Panc1 (cell line): ENCODE results near the gene SORCS1. TPM values are rescaled to one million over a fixed set of nuclear protein-coding genes. Genes with fewer than 3 reads are reported as not detected.

Experiments
- ATAC-seq: fragments of 200-7000 bp; cut with Tn5 transposase; 2 replicates; pipeline ENCODE4 v1.9.1; 2020; ENCODE audit warnings: mild to moderate bottlenecking, moderate library complexity
- BruUV-seq: library from RNA; stranded (reverse); fragments of 400-500 nt; replicated peaks from 2 replicates; lab custom pipeline; 2021; lab: Mats Ljungman, UMichigan
- CTCF ChIA-PET: fragments of 300-600 bp; sonication (Branson Sonifier 250); formaldehyde crosslinking; loops from one replicate; lab custom pipeline; 2022; ENCODE audit warnings: antibody characterized with exemption; lab: Charles Lee
- POLR2A ChIA-PET: fragments of 300-600 bp; sonication (Branson Sonifier 250); formaldehyde crosslinking; loops from one replicate; lab custom pipeline; 2022; ENCODE audit warnings: antibody characterized with exemption; lab: Charles Lee
- DNase-seq: peaks from one replicate; pipeline ENCODE4 v3.0.0-alpha.2; 2010; ENCODE audit warnings: low read depth, low spot score
- H3K27ac ChIP-seq: 2 replicates; pipeline ENCODE4 v1.5.1; 2011; ENCODE audit warnings: mild to moderate bottlenecking, low read length, inconsistent platforms
- H3K27me3 ChIP-seq: fragments of 200-500 bp; sonication (Bioruptor generic); 2 replicates; pipeline ENCODE4 v1.6.0; 2014; ENCODE audit warnings: low read length, inconsistent platforms; ENCODE audit not compliant: control insufficient read depth, insufficient read depth
- H3K36me3 ChIP-seq: fragments of 200-500 bp; sonication (Bioruptor generic); 2 replicates; pipeline ENCODE4 v1.5.1; 2014; ENCODE audit warnings: inconsistent platforms, mild to moderate bottlenecking, low read length, moderate library complexity; ENCODE audit not compliant: control insufficient read depth, insufficient read depth
- H3K4me1 ChIP-seq: 2 replicates; pipeline ENCODE4 v1.5.1; 2011; ENCODE audit warnings: inconsistent platforms, mild to moderate bottlenecking, low read length, moderate library complexity; ENCODE audit not compliant: control insufficient read depth, insufficient read depth
- H3K4me3 ChIP-seq, 2 experiments: 2 replicates each; pipeline ENCODE4 v1.5.1; 2011 to 2012; ENCODE audit warnings: low read depth in 2 of 2, low read length in 2 of 2, mild to moderate bottlenecking in 2 of 2, inconsistent platforms in 1 of 2, moderate library complexity in 1 of 2
- H3K9me3 ChIP-seq: fragments of 200-500 bp; sonication (Bioruptor generic); 2 replicates; pipeline ENCODE4 v1.5.1; 2014; ENCODE audit warnings: low read depth, mild to moderate bottlenecking, inconsistent platforms, low read length, moderate library complexity; ENCODE audit not compliant: control insufficient read depth, insufficient read depth
- CTCF ChIP-seq: fragments of 450-650 bp; IDR thresholded peaks from 2 replicates; pipeline ENCODE4 v1.5.1; 2017; ENCODE audit warnings: mild to moderate bottlenecking
- REST ChIP-seq, 2 experiments: IDR thresholded peaks; 2 replicates each; pipeline ENCODE4 v1.6.1; 2011 to 2012; ENCODE audit warnings: low read depth in 2 of 2, control low read depth in 1 of 2, low read length in 1 of 2, mild to moderate bottlenecking in 1 of 2, moderate library complexity in 1 of 2; ENCODE audit not compliant: insufficient read depth in 1 of 2
- SIN3A ChIP-seq: IDR thresholded peaks from 2 replicates; pipeline ENCODE4 v1.6.1; 2012; ENCODE audit warnings: low read depth, mild to moderate bottlenecking, low read length, moderate library complexity, borderline replicate concordance; ENCODE audit not compliant: insufficient read depth
- TCF7L2 ChIP-seq: IDR thresholded peaks from 2 replicates; pipeline ENCODE4 v1.6.1; 2011; ENCODE audit warnings: mild to moderate bottlenecking, low read depth, low read length, inconsistent platforms
- in situ Hi-C: cut with HindIII; loops from 2 replicates; pipeline ENCODE4 v1.10.0; 2016; ENCODE audit warnings: low sequenced_read_pairs, low pct_unique_long_range_greater_than_20kb
- intact Hi-C: fragments of 100-400 bp; cut with micrococcal nuclease; formaldehyde crosslinking; loops from one replicate; pipeline ENCODE4 v1.10.0; 2022; ENCODE audit not compliant: unreplicated experiment
- total RNA-seq: library from RNA; stranded (reverse); gene quantifications from one replicate; pipeline ENCODE4 v1.2.1, GENCODE V29; 2021; ENCODE audit not compliant: unreplicated experiment

The SORCS1 gene
- total RNA-seq, 1 experiment from 2014 or later = not detected

- DNase-seq = no peak
These were observed 7.4 kb downstream of the SORCS1 start for GRCh38 chr10:107157071-107157470.

GRCh38 chr10:107152087-107152486, 12.4 kb downstream of the SORCS1 start:
- in situ Hi-C loops = no loop called here
- no peaks in the 10 kb centered on the region for H3K36me3 ChIP-seq
- POLR2A ChIA-PET = no interaction called here
- H3K27ac ChIP-seq = no peak overlapping the region
- H3K4me1 ChIP-seq = no peaks in the 10 kb centered on the region
- intact Hi-C loops = no loop called here
- no peak overlapping the region for H3K4me3 ChIP-seq
- H3K27me3 ChIP-seq = no peaks in the 10 kb centered on the region
- no TSS peak for BruUV-seq
- DNase-seq (no peak), ATAC-seq (no peak)
- H3K9me3 ChIP-seq = no peaks in the 10 kb centered on the region
- CTCF ChIA-PET = no interaction called here
- TF ChIP-seq REST (IDR thresholded peaks at IDR 0.05; ENCODE audit: insufficient read depth in 1 of 2, low read depth in 2 of 2, low read length in 1 of 2) (no peak), TCF7L2 (no peak), CTCF (no peak)

More at GRCh38 chr10:107157071-107157470, 7.4 kb downstream of the SORCS1 start:
- CTCF ChIA-PET = no interaction called here
- ATAC-seq = no peak
- no peaks in the 10 kb centered on the region for H3K4me1 ChIP-seq
- intact Hi-C loops = no loop called here
- no peaks in the 10 kb centered on the region for H3K27me3 ChIP-seq
- POLR2A ChIA-PET = no interaction called here
- in situ Hi-C loops = no loop called here
- no peak overlapping the region for H3K4me3 ChIP-seq
- no peak overlapping the region for H3K27ac ChIP-seq
- H3K36me3 ChIP-seq = no peaks in the 10 kb centered on the region
- H3K9me3 ChIP-seq = no peaks in the 10 kb centered on the region
- BruUV-seq = no TSS peak
- no peak for TF ChIP-seq CTCF
- TF ChIP-seq TCF7L2 = no peak
- no peak for TF ChIP-seq REST (IDR thresholded peaks at IDR 0.05; ENCODE audit: insufficient read depth in 1 of 2, low read depth in 2 of 2, low read length in 1 of 2)
- no peak for TF ChIP-seq SIN3A
